ENCODE data around the gene CCDC92. TPM values are rescaled to one million over a fixed set of nuclear protein-coding genes. Genes with fewer than 3 reads are reported as not detected.

Gene CCDC92
- total RNA-seq, 4 donors from 2014 or later: 6.5 to 17.1 (median 10.6) TPM

GRCh38 chr12:123942238-123942653 lies 30.4 kb downstream of the CCDC92 start:
- no peak overlapping the region for H3K4me3 ChIP-seq
- 85% methylated on average over 10 of the region's 10 CpGs for WGBS
- no peak for DNase-seq (ENCODE audit: low spot score in 2 of 2)
- TF ChIP-seq EP300 (IDR thresholded peaks at IDR 0.05) (no peak), CTCF (IDR thresholded peaks at IDR 0.05) (no peak), POLR2A (IDR thresholded peaks at IDR 0.05) (no peak), POLR2AphosphoS5 (IDR thresholded peaks at IDR 0.05) (no peak)
- H3K9me3 ChIP-seq: no peaks in the 10 kb centered on the region
- no peaks in the 10 kb centered on the region for H3K4me1 ChIP-seq
- H3K27me3 ChIP-seq: no peaks in the 10 kb centered on the region
- H3K27ac ChIP-seq: no peak overlapping the region
- H3K36me3 ChIP-seq: peaks cover 65% of the 10 kb centered on the region

GRCh38 chr12:123941624-123942237 lies 30.9 kb downstream of the CCDC92 start:
- H3K27me3 ChIP-seq: no peaks in the 10 kb centered on the region
- TF ChIP-seq CTCF (IDR thresholded peaks at IDR 0.05) (no peak), EP300 (IDR thresholded peaks at IDR 0.05) (no peak), POLR2AphosphoS5 (IDR thresholded peaks at IDR 0.05) (no peak), POLR2A (IDR thresholded peaks at IDR 0.05) (no peak)
- no peaks in the 10 kb centered on the region for H3K9me3 ChIP-seq
- DNase-seq (ENCODE audit: low spot score in 2 of 2): no peak
- peaks cover 70% of the 10 kb centered on the region for H3K36me3 ChIP-seq
- no peaks in the 10 kb centered on the region for H3K4me1 ChIP-seq
- no peak overlapping the region for H3K4me3 ChIP-seq
- WGBS: 91% methylated on average over 13 of the region's 13 CpGs
- H3K27ac ChIP-seq: no peak overlapping the region

- no peak for DNase-seq (ENCODE audit: low spot score in 2 of 2)
- H3K27ac ChIP-seq: no peak overlapping the region
- H3K4me3 ChIP-seq: no peak overlapping the region
- TF ChIP-seq POLR2A (IDR thresholded peaks at IDR 0.05) (no peak), EP300 (IDR thresholded peaks at IDR 0.05) (no peak), POLR2AphosphoS5 (IDR thresholded peaks at IDR 0.05) (no peak), CTCF (IDR thresholded peaks at IDR 0.05) (no peak)
- H3K9me3 ChIP-seq: no peaks in the 10 kb centered on the region
- no peaks in the 10 kb centered on the region for H3K27me3 ChIP-seq
- peaks cover 75% of the 10 kb centered on the region for H3K36me3 ChIP-seq
- 95% methylated on average over 9 of the region's 9 CpGs for WGBS
- no peaks in the 10 kb centered on the region for H3K4me1 ChIP-seq
Measured at GRCh38 chr12:123941000-123941399, 31.6 kb downstream of the CCDC92 start.

- H3K4me1 ChIP-seq: no peaks in the 10 kb centered on the region
- no peak overlapping the region for H3K4me3 ChIP-seq
- no peaks in the 10 kb centered on the region for H3K27me3 ChIP-seq
- 95% methylated on average over 9 of the region's 9 CpGs for WGBS
- H3K27ac ChIP-seq: no peak overlapping the region
- TF ChIP-seq CTCF (IDR thresholded peaks at IDR 0.05): no peak
- no peak for TF ChIP-seq POLR2AphosphoS5 (IDR thresholded peaks at IDR 0.05)
- TF ChIP-seq POLR2A (IDR thresholded peaks at IDR 0.05): no peak
- TF ChIP-seq EP300 (IDR thresholded peaks at IDR 0.05): no peak
- peaks cover 74% of the 10 kb centered on the region for H3K36me3 ChIP-seq
- no peaks in the 10 kb centered on the region for H3K9me3 ChIP-seq
- no peak for DNase-seq (ENCODE audit: low spot score in 2 of 2)
Measured at GRCh38 chr12:123940627-123940966, 32.0 kb downstream of the CCDC92 start.

- Histone ChIP-seq H3K4me1 (no peaks in the 10 kb centered on the region), H3K27ac (no peak overlapping the region), H3K4me3 (no peak overlapping the region), H3K27me3 (no peaks in the 10 kb centered on the region), H3K36me3 (peaks cover 72% of the 10 kb centered on the region), H3K9me3 (no peaks in the 10 kb centered on the region)
- TF ChIP-seq EP300 (IDR thresholded peaks at IDR 0.05) (no peak), POLR2A (IDR thresholded peaks at IDR 0.05) (no peak), POLR2AphosphoS5 (IDR thresholded peaks at IDR 0.05) (no peak), CTCF (IDR thresholded peaks at IDR 0.05) (no peak)
- WGBS: 91% methylated on average over 10 of the region's 16 CpGs
- DNase-seq (ENCODE audit: low spot score in 2 of 2): no peak
Measured at GRCh38 chr12:123939716-123940626, 32.7 kb downstream of the CCDC92 start.

Data from suprapubic skin (tissue), 4 donors.